GM06990 (cell line): ENCODE measurements around the gene ZNF514.
A peak's percentile ranks its signal among the peaks of the same experiment; 100 is the strongest.

Source experiments
- DNase-seq: peaks from one replicate; pipeline ENCODE4 v3.0.0-alpha.2; 2011; ENCODE audit not compliant: insufficient read length; ENCODE audit errors: extremely low read depth
- H3K27me3 ChIP-seq: replicated peaks from 2 replicates; pipeline ENCODE4 v1.6.0; 2011; ENCODE audit warnings: low read length; ENCODE audit not compliant: control insufficient read depth, insufficient read depth
- H3K36me3 ChIP-seq: 2 replicates; pipeline ENCODE4 v1.5.1; 2011; ENCODE audit warnings: low read length; ENCODE audit not compliant: control insufficient read depth, insufficient read depth
- H3K4me3 ChIP-seq: replicated peaks from 2 replicates; pipeline ENCODE4 v1.5.1; 2011; ENCODE audit warnings: low read depth, mild to moderate bottlenecking, control low read depth, low read length
- TF ChIP-seq, protein P1 (sequence below): IDR thresholded peaks from 2 replicates; pipeline ENCODE4 v1.5.1; 2011; ENCODE audit warnings: low read length, control low read depth, mild to moderate bottlenecking, inconsistent platforms; ENCODE audit not compliant: insufficient read depth, poor library complexity, severe bottlenecking

ZNF514 gene

DNA sequence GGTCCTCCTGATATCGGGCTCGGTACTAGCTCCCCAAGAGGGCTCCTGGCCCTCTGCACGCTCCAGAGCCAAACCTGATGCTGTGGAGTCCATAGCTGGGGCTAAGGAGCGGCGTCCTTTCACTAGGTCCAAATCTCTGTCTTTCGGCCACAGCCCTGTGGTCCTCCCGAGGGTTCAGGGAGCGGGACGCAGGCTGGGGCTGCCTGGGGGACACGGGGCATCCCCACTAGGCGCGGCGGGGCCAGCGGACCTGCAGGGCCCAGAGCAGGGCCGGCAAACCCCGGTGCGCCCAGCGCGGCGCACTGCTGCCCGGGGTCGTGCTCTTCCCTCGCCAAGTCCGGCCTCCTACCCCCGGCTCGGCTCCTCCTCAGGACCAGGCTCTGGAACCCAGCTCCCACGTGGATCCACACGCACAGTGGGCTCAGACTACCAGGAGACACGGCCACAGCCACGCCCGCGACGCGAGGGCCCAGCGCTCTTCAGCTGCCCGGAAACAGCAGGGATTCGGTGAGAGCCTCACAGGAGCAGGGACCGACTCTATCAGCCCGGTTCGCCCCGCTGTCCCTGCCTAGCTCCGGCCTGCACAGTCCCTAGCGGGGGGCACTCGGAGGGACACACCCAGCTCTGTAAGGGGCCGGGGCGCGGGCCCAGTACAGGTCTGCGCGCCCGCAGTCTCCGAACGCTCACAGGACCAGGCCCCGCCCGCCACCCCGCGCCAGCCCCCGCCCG is 593 bp downstream of the ZNF514 start:
- H3K36me3 ChIP-seq, result peaks cover 2% of the 10 kb centered on the region; the same call in 1 of the 2 replicates
- H3K4me3 ChIP-seq, result peak overlapping the region; percentile 82
- H3K27me3 ChIP-seq, result no peaks in the 10 kb centered on the region
- peak; percentile 61 for DNase-seq
- TF ChIP-seq, protein P1, sequence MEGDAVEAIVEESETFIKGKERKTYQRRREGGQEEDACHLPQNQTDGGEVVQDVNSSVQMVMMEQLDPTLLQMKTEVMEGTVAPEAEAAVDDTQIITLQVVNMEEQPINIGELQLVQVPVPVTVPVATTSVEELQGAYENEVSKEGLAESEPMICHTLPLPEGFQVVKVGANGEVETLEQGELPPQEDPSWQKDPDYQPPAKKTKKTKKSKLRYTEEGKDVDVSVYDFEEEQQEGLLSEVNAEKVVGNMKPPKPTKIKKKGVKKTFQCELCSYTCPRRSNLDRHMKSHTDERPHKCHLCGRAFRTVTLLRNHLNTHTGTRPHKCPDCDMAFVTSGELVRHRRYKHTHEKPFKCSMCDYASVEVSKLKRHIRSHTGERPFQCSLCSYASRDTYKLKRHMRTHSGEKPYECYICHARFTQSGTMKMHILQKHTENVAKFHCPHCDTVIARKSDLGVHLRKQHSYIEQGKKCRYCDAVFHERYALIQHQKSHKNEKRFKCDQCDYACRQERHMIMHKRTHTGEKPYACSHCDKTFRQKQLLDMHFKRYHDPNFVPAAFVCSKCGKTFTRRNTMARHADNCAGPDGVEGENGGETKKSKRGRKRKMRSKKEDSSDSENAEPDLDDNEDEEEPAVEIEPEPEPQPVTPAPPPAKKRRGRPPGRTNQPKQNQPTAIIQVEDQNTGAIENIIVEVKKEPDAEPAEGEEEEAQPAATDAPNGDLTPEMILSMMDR, result no peak

DNA sequence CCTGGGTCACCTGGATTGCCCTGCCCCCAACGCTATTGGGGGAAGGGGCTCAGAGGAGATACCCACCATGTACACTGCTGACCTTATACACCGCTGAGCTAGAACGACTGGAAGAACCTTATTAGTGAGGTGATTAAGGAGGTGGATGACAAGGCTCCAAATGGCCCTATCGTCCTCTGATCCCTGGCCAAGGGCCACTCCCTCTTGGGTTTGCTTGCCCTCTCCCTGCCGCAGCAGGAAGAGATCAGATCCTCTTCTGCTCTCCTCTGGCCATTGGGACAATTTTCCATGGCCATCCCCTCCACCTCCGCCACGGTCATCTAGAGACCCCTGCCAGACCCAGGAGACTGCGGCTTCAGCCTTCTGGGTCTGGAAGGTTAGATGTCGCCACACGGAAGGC is 1.2 kb downstream of the ZNF514 start:
- H3K36me3 ChIP-seq, result peaks cover 2% of the 10 kb centered on the region; the same call in 1 of the 2 replicates
- no peaks in the 10 kb centered on the region for H3K27me3 ChIP-seq

DNA sequence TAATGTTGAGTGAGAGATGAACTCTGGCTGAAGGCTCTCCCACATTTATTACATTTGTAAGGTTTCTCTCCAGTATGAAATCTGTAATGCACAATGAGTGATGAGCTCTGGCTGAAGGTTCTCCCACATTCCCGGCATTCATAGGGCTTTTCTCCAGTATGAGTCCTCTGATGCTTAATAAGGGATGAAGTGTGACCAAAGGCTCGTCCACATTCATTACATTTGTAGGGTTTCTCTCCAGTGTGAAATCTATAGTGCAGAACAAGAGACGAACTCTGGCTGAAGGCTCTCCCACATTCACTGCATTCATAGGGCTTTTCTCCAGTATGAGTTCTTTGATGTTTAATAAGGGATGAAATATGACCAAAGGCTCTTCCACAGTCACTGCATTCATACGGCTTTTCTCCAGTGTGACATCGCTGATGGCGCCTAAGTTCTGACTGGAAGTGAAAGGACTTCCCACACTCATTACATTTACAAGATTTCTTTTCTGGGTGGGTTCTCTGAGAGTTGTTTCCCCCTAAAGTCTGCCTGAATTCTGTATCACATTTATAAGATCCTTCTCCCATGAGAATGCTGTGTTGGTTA is 10.2 kb downstream of the ZNF514 start:
- H3K4me3 ChIP-seq, result no peak overlapping the region
- TF ChIP-seq, protein P1, result no peak
- no peaks in the 10 kb centered on the region for H3K27me3 ChIP-seq
- DNase-seq, result no peak
- H3K36me3 ChIP-seq, result peaks cover 7% of the 10 kb centered on the region

More for the DNA sequence above, 1.2 kb downstream of the ZNF514 start:
- DNase-seq, result no peak
- peak overlapping the region; percentile 82; the same call in 1 of the 2 replicates for H3K4me3 ChIP-seq
- TF ChIP-seq, protein P1, result no peak

DNA sequence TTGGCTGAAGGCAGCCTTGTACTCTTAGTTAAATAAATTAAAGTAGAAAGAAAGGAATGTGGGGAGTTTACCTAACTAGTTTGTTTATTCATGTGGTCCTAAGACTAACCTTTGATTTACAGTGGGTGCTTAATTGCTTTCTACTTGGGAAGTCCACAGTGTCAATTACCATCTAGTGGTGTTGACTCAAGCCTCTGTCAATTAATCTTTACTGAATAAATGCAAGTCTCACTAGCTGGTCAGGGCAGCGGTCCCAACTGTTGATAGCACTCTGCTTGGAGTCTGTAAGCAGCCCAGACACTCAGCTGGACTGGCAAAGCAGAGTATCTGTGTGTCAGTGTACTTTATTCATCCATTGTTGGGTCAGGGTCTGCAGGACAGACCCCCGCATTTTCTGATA is 15.8 kb downstream of the ZNF514 start:
- H3K27me3 ChIP-seq, result no peaks in the 10 kb centered on the region
- H3K4me3 ChIP-seq, result no peak overlapping the region
- no peak for DNase-seq
- no peaks in the 10 kb centered on the region; the same call in 1 of the 2 replicates for H3K36me3 ChIP-seq
- TF ChIP-seq, protein P1, result no peak

DNA sequence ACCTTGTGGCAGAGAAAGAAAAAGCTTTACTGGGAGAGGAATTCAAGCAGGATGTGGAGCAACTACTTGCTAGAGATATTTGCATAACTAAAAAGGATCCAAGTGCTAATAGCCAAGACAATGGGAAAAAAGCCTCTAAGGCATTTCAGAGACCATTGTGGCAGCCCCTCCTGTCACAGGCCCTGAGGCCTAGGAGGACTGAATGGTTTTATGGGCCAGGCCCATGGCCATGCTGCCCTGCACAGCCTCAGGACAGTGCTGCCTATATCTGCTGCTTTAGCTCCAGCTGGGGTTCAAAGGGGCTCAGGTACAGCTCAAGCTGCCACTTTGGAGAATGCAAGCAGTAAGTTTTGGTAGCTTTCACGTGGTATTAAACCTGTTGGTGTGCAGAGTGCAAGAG is 20.9 kb downstream of the ZNF514 start:
- no peak for DNase-seq
- TF ChIP-seq, protein P1, result no peak
- Histone ChIP-seq H3K4me3 (no peak overlapping the region), H3K27me3 (no peaks in the 10 kb centered on the region), H3K36me3 (no peaks in the 10 kb centered on the region)
